ENCODE measurements around the gene ZDHHC14.
"Not testable (repeated sequence)": the region's sequence is repeated elsewhere in the genome, so short reads cannot be mapped to it uniquely, and the experiment has no call there.

The ZDHHC14 gene

DNA sequence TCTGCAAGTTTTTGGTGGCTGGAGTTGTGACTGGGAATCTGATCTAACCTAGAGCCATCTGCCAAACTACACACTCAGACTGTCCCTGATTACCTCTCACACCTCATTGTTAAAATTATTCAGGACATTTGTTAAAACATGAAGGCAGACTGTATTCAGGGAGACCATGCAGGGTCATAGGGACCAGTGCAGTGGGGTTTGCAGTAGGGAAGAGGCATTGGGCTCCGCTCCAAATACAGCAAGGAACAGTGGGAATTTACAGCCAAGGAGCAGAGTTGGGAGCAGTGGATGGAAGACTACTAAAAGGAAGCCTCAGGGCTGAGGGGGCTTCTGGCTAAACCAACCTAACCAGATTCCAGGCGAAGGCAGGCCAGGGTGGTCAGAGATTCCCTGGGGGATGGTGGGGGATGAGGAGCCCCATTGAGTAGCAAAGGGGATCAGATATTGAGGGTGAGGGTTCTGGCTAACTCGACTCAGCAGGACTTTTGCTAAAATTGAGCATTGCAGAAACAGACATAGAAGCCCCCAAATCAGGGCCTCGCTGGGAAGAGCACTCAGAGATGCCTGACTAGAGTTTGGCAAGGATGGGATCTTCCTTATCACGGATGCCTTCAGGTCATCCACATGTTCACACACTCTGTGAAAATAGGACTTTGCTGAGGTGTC, 172.0 kb downstream of the ZDHHC14 start:
- no peak for DNase-seq (ENCODE audit: low spot score)

GRCh38 chr6:157554747-157555146, 173.8 kb downstream of the ZDHHC14 start:
- DNase-seq (ENCODE audit: low spot score): no peak

GRCh38 chr6:157555455-157556143, 174.6 kb downstream of the ZDHHC14 start:
- DNase-seq (ENCODE audit: low spot score): no peak

DNA sequence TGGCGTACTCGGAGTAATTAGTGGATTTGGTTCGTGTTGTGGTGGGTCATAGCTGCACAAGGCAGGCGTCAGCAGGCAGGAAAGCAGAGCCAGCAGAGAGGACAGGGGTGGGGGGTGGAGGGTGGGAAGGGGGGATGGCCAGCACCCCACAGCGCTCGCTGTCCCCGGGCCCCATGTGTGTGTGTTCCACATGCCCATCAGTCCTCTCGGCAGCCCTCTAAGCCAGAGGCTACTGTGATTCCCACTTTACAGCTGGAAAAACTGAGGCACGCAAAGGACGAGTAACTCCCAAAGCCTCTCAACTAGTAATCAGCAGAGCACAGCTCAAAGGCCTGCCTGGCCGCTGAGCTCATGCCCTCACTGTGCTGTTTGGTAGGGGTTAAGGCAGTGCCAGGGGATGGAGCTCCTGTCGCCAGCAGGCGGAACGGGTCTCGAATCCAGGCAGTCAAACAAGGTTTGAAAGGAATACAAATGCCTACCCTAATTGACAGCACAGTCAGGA, 175.2 kb downstream of the ZDHHC14 start:
- no peak for DNase-seq (ENCODE audit: low spot score)

DNA sequence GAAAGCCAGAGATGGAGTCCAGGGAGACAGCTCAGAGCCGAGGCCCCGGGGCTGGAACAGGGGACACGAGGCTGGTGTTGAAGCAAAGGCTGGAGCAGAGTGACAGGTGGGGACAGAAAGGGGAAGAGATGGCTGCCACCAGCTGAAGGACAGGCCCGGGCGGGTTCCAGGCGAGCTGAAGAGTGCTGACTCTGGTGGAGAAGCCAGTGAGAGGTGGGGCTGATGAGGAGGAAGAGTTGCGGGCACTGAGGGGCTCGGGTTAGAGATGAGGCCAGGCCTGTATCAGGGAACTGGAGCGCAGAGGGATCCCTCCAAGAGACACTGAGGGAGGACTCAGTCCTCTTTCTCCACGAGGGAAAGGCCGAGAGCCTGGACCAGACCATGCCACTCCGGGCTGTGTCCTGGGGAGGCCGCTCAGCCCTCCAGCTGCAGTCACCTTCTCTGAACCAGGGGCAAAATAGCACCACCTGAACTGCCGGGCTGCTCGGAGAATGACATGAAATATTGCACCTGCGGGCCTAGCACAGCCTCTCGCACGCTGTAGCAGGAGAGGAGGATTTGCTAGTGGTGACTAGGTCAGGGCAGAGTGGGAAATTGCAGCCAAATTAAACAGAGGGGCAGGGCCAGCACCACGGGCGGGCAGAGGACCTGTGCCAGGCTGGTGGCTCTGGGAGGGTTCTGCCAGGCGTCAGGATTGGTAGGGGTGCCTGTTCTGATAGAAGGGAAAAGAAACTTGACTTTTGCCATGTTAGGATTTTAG, 175.9 kb downstream of the ZDHHC14 start:
- no peak for DNase-seq (ENCODE audit: low spot score)

DNA sequence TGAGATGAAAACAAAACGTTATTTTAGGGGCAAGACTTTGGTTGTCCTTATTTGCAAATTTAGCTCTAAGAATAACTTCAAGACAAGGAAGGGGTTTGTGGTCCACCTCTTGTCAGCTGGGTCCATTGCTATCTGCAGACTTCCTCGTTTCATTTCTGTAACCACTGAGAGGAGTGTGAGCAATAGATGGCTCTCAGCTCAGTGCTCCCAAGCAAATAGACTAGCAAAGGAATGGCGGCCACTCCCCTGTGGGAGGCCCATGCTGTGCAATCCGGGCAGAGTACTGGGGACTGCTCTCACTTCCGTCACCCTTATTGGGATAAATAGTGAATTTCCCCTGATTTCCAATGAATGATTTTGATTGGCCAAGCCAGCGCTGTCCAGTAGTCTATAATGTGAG, 176.6 kb downstream of the ZDHHC14 start:
- no peak for DNase-seq (ENCODE audit: low spot score)

- DNase-seq (ENCODE audit: low spot score): no peak
Observed at GRCh38 chr6:157558049-157558448, 177.1 kb downstream of the ZDHHC14 start.

- DNase-seq (ENCODE audit: low spot score): no peak
Observed at GRCh38 chr6:157558487-157559200, 177.7 kb downstream of the ZDHHC14 start.

DNA sequence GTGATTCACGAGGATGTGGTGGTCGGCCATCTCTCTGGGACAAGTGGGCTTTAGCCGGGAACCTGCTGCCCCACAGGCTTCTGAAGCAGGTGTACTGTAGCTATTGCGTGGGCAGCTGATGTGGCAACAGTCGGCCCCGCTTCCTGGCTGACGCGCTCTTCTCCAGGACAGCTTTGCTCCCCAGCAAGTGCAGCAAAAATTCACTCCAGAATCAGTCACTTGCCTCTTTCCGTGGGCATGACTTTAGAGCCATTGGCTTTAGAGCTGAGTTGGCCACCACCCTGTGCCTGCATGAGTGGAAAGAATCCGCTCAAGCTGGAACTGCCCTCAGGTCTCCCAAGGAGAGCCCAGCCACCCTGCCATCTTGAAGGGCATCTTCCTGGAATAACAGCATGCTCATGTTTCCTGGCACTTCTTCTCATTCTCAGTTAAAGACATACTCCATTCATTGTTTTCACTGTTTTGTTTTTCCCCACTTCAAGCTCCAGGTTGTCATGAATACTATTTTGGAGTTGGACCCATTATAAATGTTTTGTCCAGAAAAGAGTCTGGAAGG, 178.3 kb downstream of the ZDHHC14 start:
- DNase-seq (ENCODE audit: low spot score): no peak

GRCh38 chr6:157560063-157560462, 179.1 kb downstream of the ZDHHC14 start:
- not testable (repeated sequence) for DNase-seq (ENCODE audit: low spot score)

- DNase-seq (ENCODE audit: low spot score): no peak
Observed at GRCh38 chr6:157560691-157561413, 179.9 kb downstream of the ZDHHC14 start.

DNA sequence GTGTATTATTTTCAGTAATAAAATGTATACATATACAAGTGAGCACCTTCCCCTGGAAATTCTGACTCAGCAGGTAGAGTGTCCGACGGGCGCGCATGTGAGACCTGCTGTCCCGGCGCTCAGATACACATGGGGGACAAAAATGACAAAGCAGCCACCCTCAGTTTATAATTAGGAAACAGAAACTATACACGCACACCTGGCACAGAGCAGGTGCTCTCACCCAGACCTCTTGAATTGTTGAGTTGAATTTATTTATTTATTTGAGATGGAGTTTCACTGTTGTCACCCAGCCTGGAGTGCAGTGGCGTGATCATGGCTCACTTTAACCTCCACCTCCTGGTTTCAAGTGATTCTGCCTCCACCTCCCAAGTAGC, 180.4 kb downstream of the ZDHHC14 start:
- no peak for DNase-seq (ENCODE audit: low spot score)

DNA sequence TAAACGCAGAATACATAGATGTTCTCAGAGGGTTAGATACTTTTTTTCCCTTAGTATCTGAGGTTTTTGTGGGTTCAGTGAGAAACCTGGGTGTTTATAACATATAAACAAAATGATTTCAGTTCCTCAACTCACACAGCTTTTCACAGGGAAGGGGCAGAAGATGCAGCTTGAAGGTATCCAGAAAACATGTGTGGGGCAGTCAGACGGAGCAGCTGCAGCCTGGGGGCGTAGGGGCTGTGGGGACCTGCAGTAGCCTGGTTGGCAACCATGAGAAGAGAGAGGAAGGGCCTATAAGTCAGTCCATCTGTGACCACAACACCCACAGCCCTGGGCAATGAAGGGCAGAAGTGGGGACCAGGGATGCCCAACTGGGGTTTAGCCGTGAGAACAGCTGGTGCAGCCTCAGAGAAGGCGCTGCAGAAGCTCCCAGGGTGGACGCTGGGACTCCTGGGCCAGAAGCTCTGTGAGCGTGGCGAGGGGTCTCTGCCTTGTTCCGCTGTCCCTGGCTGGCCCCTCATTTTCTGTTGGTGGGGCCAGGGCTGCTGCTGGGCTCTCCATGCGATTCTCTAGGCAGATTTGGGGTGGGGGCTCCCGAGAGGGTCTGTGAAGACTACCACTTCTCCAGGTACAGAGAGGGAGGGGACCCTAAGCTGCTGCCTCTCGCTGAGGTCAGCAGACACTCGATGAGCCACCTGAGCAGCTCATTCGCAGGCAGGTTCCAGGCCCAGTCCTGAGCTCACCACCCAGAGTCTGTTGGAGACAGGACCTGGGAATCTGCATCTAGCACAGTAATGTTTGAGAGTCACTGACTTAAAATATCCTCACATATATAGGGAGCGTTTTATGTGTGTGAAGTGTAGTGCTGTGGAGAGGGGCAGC, 181.2 kb downstream of the ZDHHC14 start:
- no peak for DNase-seq (ENCODE audit: low spot score)

- no peak for DNase-seq (ENCODE audit: low spot score)
Observed at GRCh38 chr6:157562997-157563396, 182.0 kb downstream of the ZDHHC14 start.

GRCh38 chr6:157563611-157564284, 182.8 kb downstream of the ZDHHC14 start:
- DNase-seq (ENCODE audit: low spot score): no peak

GRCh38 chr6:157568702-157569101, 187.7 kb downstream of the ZDHHC14 start:
- no peak for DNase-seq (ENCODE audit: low spot score)

- DNase-seq (ENCODE audit: low spot score): no peak
Observed at GRCh38 chr6:157569543-157569942, 188.6 kb downstream of the ZDHHC14 start.

DNA sequence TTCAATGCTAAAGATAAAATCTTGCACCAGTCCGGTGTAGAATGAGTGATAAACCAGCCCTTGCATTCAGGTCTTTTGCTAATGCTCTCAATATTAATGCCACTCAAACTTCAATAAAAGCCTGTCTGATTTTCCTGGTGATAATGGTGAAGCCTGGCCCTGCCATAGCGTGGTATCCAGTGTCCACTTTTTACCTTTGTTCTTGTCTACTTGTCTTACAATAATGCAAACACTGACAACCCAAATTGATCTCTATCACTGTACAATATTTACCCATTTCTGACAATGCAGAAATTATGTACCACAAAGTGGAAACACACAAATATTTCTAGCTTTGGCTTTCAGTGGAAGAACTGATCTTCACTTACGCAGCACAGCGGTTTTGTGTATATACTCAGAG, 189.1 kb downstream of the ZDHHC14 start:
- no peak for DNase-seq (ENCODE audit: low spot score)

GRCh38 chr6:157570752-157571151, 189.8 kb downstream of the ZDHHC14 start:
- no peak for DNase-seq (ENCODE audit: low spot score)

DNA sequence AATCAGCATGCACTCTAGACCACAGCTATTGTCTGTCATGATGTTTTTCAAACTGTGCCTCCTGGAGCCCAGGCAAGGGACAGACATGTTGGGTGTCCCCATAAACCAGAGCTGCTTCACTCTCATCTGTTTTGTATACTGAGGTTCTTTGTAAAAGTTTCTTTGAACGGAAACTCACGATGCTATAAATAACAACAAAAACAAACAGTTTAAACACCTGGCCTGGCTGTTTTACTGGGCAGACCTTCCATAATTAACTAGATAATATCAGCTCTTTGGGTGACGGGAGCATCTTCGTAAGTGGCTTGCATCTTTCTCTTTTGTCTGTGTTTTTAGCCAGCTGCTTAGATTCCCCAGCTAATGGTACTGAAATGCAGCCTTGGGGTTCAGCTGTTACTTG, 190.3 kb downstream of the ZDHHC14 start:
- no peak for DNase-seq (ENCODE audit: low spot score)

All from AG20443 (cell line).